A673 (cell line): ENCODE data around the gene MS4A15. TPM values are rescaled to one million over a fixed set of nuclear protein-coding genes. Genes with fewer than 3 reads are reported as not detected.

Experiments
- BruUV-seq: library from RNA; stranded (reverse); fragments of 400-500 nt; replicated peaks from 2 replicates; lab custom pipeline; 2021; lab: Mats Ljungman, UMichigan
- CTCF ChIA-PET: fragments of 300-600 bp; sonication (Branson Sonifier 250); formaldehyde crosslinking; loops from one replicate; lab custom pipeline; 2022; ENCODE audit warnings: antibody characterized with exemption; lab: Charles Lee
- POLR2A ChIA-PET: fragments of 300-600 bp; sonication (Branson Sonifier 250); formaldehyde crosslinking; loops from one replicate; lab custom pipeline; 2022; ENCODE audit warnings: antibody characterized with exemption; ENCODE audit not compliant: low non-redundant PET; lab: Charles Lee
- DNase-seq: peaks from one replicate; pipeline ENCODE4 v3.0.0-alpha.2; 2015; ENCODE audit warnings: low spot score
- H3K27ac ChIP-seq: fragments of 200-600 bp; sonication (generic); 2 replicates; pipeline ENCODE4 v1.5.1; 2016; ENCODE audit warnings: mixed run types, low read depth, mild to moderate bottlenecking, mixed read lengths, antibody characterized with exemption, low read length; ENCODE audit not compliant: poor library complexity, severe bottlenecking
- H3K27me3 ChIP-seq: fragments of 200-600 bp; sonication (generic); replicated peaks from 2 replicates; pipeline ENCODE4 v1.6.1; 2017; ENCODE audit warnings: mixed run types, low read depth, mild to moderate bottlenecking, mixed read lengths, antibody characterized with exemption, low read length; ENCODE audit not compliant: insufficient read depth, poor library complexity
- H3K36me3 ChIP-seq: fragments of 200-600 bp; sonication (generic); 2 replicates; pipeline ENCODE4 v1.6.1; 2016; ENCODE audit warnings: mixed run types, mild to moderate bottlenecking, mixed read lengths, antibody characterized with exemption, low read length; ENCODE audit not compliant: insufficient read depth, poor library complexity, severe bottlenecking
- H3K4me1 ChIP-seq: fragments of 200-600 bp; sonication (generic); 2 replicates; pipeline ENCODE4 v1.6.1; 2017; ENCODE audit warnings: mixed run types, mild to moderate bottlenecking, mixed read lengths, antibody characterized with exemption, low read length; ENCODE audit not compliant: insufficient read depth, poor library complexity, severe bottlenecking
- H3K4me3 ChIP-seq: fragments of 200-600 bp; sonication (generic); 2 replicates; pipeline ENCODE4 v1.5.1; 2016; ENCODE audit warnings: low read depth, mixed run types, mild to moderate bottlenecking, mixed read lengths, low read length; ENCODE audit not compliant: poor library complexity, severe bottlenecking
- H3K9me3 ChIP-seq: fragments of 200-600 bp; sonication (generic); 2 replicates; pipeline ENCODE4 v1.6.1; 2016; ENCODE audit warnings: mixed run types, low read depth, mild to moderate bottlenecking, mixed read lengths, antibody characterized with exemption, low read length; ENCODE audit not compliant: poor library complexity, severe bottlenecking
- EZH2 ChIP-seq: fragments of 200-600 bp; sonication (generic); IDR thresholded peaks from 2 replicates; pipeline ENCODE4 v1.6.1; 2017; ENCODE audit warnings: borderline replicate concordance, low read depth, mild to moderate bottlenecking, mixed read lengths, antibody characterized with exemption, low read length; ENCODE audit not compliant: poor library complexity, severe bottlenecking
- intact Hi-C: fragments of 100-400 bp; cut with micrococcal nuclease; formaldehyde crosslinking; loops from one replicate; pipeline ENCODE4 v1.10.0; 2022; ENCODE audit not compliant: unreplicated experiment
- total RNA-seq: library from RNA; stranded (reverse); gene quantifications from 2 replicates; pipeline ENCODE4 v1.2.3, GENCODE V29; 2021
- TF ChIP-seq, protein P1 (sequence below): fragments of 300-800, 200-600 bp; sonication (generic); conservative IDR thresholded peaks from 2 replicates; pipeline ENCODE4 v1.5.1; 2017; ENCODE audit warnings: low read depth, mild to moderate bottlenecking, antibody characterized with exemption, low read length, moderate library complexity, mixed read lengths

The MS4A15 gene
- total RNA-seq, 1 experiment from 2014 or later: not detected

DNA sequence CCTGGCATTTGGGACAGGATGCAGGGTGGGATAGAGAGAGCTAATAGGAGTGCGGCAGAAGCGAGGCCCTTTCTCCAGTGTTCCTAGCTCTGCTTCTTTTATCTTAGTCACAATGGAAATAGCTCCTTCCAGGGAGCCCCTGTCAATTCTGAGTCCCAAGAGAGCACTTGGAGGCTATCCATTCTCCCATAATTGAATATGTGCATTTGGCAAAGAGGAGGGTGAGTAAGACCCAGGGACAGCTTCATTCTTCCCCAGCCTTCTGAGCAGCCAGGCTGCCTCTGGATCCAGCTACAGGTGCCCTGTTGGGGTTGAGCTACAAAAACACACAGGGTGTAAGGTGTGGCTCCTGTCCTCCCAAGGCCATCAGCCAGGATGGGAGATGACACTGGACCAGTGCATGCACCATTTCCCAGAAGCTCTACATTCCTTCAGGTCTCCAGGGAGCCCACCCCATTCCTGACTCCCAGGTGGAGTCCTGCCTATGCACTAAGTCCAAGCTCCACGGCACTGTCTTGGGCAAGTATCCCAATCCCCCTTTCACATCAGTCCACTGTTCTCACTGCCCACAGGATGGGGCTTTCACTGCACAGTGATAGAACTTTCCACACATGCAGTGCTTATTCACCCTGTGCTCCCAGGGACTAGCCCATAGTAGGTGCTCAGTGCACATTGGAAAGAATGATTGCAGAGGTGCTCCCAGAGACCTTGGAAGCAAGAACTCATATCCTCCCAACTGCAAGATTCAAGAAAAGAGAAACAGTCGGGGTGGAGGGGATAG lies 34.7 kb downstream of the MS4A15 start:
- CTCF ChIA-PET: no interaction called here
- POLR2A ChIA-PET: no interaction called here
- Histone ChIP-seq H3K4me3 (no peak overlapping the region), H3K9me3 (peaks cover 5% of the 10 kb centered on the region), H3K4me1 (no peaks in the 10 kb centered on the region), H3K36me3 (no peaks in the 10 kb centered on the region), H3K27me3 (no peaks in the 10 kb centered on the region), H3K27ac (no peak overlapping the region)
- no TSS peak for BruUV-seq
- no peak for DNase-seq
- no peak for TF ChIP-seq EZH2
- TF ChIP-seq, protein P1, sequence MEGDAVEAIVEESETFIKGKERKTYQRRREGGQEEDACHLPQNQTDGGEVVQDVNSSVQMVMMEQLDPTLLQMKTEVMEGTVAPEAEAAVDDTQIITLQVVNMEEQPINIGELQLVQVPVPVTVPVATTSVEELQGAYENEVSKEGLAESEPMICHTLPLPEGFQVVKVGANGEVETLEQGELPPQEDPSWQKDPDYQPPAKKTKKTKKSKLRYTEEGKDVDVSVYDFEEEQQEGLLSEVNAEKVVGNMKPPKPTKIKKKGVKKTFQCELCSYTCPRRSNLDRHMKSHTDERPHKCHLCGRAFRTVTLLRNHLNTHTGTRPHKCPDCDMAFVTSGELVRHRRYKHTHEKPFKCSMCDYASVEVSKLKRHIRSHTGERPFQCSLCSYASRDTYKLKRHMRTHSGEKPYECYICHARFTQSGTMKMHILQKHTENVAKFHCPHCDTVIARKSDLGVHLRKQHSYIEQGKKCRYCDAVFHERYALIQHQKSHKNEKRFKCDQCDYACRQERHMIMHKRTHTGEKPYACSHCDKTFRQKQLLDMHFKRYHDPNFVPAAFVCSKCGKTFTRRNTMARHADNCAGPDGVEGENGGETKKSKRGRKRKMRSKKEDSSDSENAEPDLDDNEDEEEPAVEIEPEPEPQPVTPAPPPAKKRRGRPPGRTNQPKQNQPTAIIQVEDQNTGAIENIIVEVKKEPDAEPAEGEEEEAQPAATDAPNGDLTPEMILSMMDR: no peak
- intact Hi-C loops: no loop called here

DNA sequence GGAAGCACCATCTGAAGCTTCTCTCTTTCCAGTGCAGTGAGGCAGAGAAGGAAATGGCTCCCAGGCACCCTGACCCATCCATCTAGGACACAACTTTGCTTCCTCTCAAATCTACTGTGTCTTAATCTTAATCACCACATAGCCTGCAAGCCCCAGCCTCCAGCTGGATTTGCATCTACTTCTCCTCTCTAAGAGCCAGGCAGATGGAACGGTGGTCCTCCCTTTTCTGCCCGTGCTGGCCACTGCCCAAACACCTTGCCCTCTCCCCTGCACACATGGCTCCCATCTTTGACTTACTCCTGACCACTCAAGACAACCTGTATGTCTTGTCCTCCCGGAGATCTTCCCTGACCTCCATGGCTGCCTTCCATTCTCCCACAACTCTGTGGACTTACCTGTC lies 35.9 kb downstream of the MS4A15 start:
- no peaks in the 10 kb centered on the region for H3K4me1 ChIP-seq
- no peaks in the 10 kb centered on the region for H3K27me3 ChIP-seq
- BruUV-seq: no TSS peak
- DNase-seq: no peak
- POLR2A ChIA-PET: no interaction called here
- H3K27ac ChIP-seq: no peak overlapping the region
- H3K9me3 ChIP-seq: peaks cover 5% of the 10 kb centered on the region
- H3K36me3 ChIP-seq: no peaks in the 10 kb centered on the region
- no peak overlapping the region for H3K4me3 ChIP-seq
- intact Hi-C loops: no loop called here
- no peak for TF ChIP-seq EZH2
- TF ChIP-seq, protein P1: no peak
- CTCF ChIA-PET: no interaction called here

DNA sequence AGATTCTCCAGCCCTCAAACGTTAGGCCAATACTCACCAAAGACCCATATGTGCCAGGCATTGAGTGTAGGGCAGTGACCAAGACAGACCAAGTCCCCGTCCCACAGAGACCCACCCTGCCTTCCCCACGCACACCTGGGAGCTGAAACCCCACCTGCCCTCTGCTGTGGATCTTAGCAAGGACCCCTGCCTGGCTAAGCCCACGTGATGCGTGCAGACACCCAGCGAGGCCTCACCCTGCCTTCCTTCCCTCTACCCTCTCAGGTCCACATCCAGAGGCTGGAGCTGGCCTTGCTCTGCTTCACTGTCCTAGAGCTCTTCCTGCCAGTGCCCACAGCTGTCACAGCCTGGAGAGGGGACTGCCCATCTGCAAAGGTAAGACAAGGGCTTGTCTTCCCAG lies 38.6 kb downstream of the MS4A15 start:
- CTCF ChIA-PET: no interaction called here
- intact Hi-C loops: no loop called here
- no peak overlapping the region for H3K27ac ChIP-seq
- no peak overlapping the region for H3K4me3 ChIP-seq
- H3K9me3 ChIP-seq: peaks cover 5% of the 10 kb centered on the region
- peaks cover 10% of the 10 kb centered on the region for H3K27me3 ChIP-seq
- H3K4me1 ChIP-seq: no peaks in the 10 kb centered on the region
- no peak for TF ChIP-seq EZH2
- TF ChIP-seq, protein P1: no peak
- no peaks in the 10 kb centered on the region for H3K36me3 ChIP-seq
- DNase-seq: no peak
- POLR2A ChIA-PET: no interaction called here
- no TSS peak for BruUV-seq
